GM21423 (cell line): Measurements from ENCODE around the gene LUZP1.
"Not testable (repeated sequence)": the region's sequence is repeated elsewhere in the genome, so short reads cannot be mapped to it uniquely, and the experiment has no call there.

Experiments used
- ATAC-seq: cut with Tn5 transposase; IDR thresholded peaks from one replicate; pipeline ENCODE4 v1.9.1; 2021; ENCODE audit warnings: mild to moderate bottlenecking, moderate library complexity; ENCODE audit not compliant: unreplicated experiment

Gene LUZP1

GRCh38 chr1:23168445-23169194, at the start of gene LUZP1:
Gene LUZP1, minus strand, starts transcription at chr1:23168856.
- ATAC-seq, result peak; percentile 65

- ATAC-seq, result no peak
Observed at GRCh38 chr1:23217421-23218115, 48.9 kb upstream of the LUZP1 start, which contains the start of gene HTR1D. Gene HTR1D, minus strand, starts transcription at chr1:23217502. Its CDS starts 23,283 bp downstream, at chr1:23194219.

- no peak for ATAC-seq
Observed at GRCh38 chr1:23216771-23217420, 48.2 kb upstream of the LUZP1 start.

GRCh38 chr1:23215751-23216449, 47.2 kb upstream of the LUZP1 start:
- ATAC-seq, result no peak

- no peak for ATAC-seq
Observed at GRCh38 chr1:23215291-23215690, 46.6 kb upstream of the LUZP1 start.

GRCh38 chr1:23214640-23215039, 46.0 kb upstream of the LUZP1 start:
- no peak for ATAC-seq

- ATAC-seq, result no peak
Observed at GRCh38 chr1:23211955-23212354, 43.3 kb upstream of the LUZP1 start.

- ATAC-seq, result no peak
Observed at GRCh38 chr1:23210963-23211362, 42.3 kb upstream of the LUZP1 start.

GRCh38 chr1:23210351-23210785, 41.7 kb upstream of the LUZP1 start:
- no peak for ATAC-seq

GRCh38 chr1:23209770-23210169, 41.1 kb upstream of the LUZP1 start:
- no peak for ATAC-seq

GRCh38 chr1:23208527-23208926, 39.9 kb upstream of the LUZP1 start:
- no peak for ATAC-seq

- not testable (repeated sequence) for ATAC-seq
Observed at GRCh38 chr1:23207733-23208132, 39.1 kb upstream of the LUZP1 start.

GRCh38 chr1:23202263-23202749, 33.6 kb upstream of the LUZP1 start:
- no peak for ATAC-seq

GRCh38 chr1:23200883-23201282, 32.2 kb upstream of the LUZP1 start:
- no peak for ATAC-seq

- no peak for ATAC-seq
Observed at GRCh38 chr1:23198373-23198772, 29.7 kb upstream of the LUZP1 start.

- no peak for ATAC-seq
Observed at GRCh38 chr1:23196627-23197328, 28.1 kb upstream of the LUZP1 start.

- no peak for ATAC-seq
Observed at GRCh38 chr1:23194119-23194984, 25.7 kb upstream of the LUZP1 start.

GRCh38 chr1:23193391-23194118, 24.9 kb upstream of the LUZP1 start:
- no peak for ATAC-seq

GRCh38 chr1:23191199-23191598, 22.5 kb upstream of the LUZP1 start:
- no peak for ATAC-seq
